ENCODE results near the gene COA5. TPM values are rescaled to one million over a fixed set of nuclear protein-coding genes. Genes with fewer than 3 reads are reported as not detected.

The COA5 gene
- total RNA-seq, 1 experiment from 2014 or later: 18.6 TPM

DNA sequence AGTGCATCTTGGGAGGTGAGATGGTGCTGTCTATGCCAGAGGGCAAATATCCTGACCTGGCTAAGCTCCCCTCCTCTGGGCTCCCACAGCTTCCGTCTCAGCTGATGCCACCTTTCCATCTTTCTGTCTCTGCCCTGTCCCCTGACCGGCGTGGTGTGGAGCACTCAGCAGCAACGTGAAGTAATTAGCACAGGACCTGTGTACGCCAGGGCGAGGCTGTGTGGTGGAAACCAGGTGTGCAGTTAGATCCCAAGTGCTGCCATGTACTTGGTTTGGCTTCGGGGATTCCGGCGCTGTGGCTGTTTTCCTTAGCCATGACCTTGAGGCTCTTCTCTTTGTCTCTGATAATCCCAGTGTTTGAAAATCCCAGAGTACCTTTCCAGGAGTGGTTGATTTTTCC, 36.5 kb downstream of the COA5 start:
- Histone ChIP-seq H3K4me1 (ENCODE audit: control insufficient read depth in 1 of 2, insufficient read depth in 2 of 2, low read length in 2 of 2) (no peaks in the 10 kb centered on the region), H3K9me3 (ENCODE audit: control insufficient read depth in 1 of 2, insufficient read depth in 1 of 2, low read depth in 1 of 2, low read length in 2 of 2) (no peaks in the 10 kb centered on the region), H3K27ac (ENCODE audit: low read depth, low read length) (no peak overlapping the region), H3K9me2 (ENCODE audit: insufficient read depth) (no peaks in the 10 kb centered on the region), H3K27me3 (ENCODE audit: insufficient read depth, low read length) (no peaks in the 10 kb centered on the region), H2AFZ (ENCODE audit: low read depth, low read length, poor library complexity, severe bottlenecking) (no peak overlapping the region), H4K20me1 (ENCODE audit: insufficient read depth) (no peaks in the 10 kb centered on the region), H3K79me2 (ENCODE audit: insufficient read depth, low read length) (no peaks in the 10 kb centered on the region), H3K9ac (ENCODE audit: low read length) (no peak overlapping the region), H3K36me3 (ENCODE audit: control insufficient read depth in 1 of 2, insufficient read depth in 2 of 2, low read length in 2 of 2) (peaks cover 0 to 10% of the 10 kb centered on the region in 2 experiments; a peak in 1 of 4 replicates), H3K4me3 (replicated peaks in 1 of 2; ENCODE audit: low read depth in 1 of 2, low read length in 2 of 2) (no peak overlapping the region), H3K4me2 (ENCODE audit: low read length) (no peak overlapping the region)
- TF ChIP-seq CBX3 (IDR thresholded peaks at IDR 0.05; ENCODE audit: low read depth) (no peak), POLR2A (IDR thresholded peaks at IDR 0.05; ENCODE audit: borderline replicate concordance, extremely low read depth, insufficient read depth, insufficient read length) (no peak), ZFX (IDR thresholded peaks at IDR 0.05) (no peak), FOSL1 (IDR thresholded peaks at IDR 0.05; ENCODE audit: low read depth) (no peak), EZH2 (IDR thresholded peaks at IDR 0.05) (no peak), RAD21 (IDR thresholded peaks at IDR 0.05; ENCODE audit: low read depth) (no peak), YY1 (IDR thresholded peaks at IDR 0.05; ENCODE audit: extremely low read depth, insufficient replicate concordance, low read depth, low read length) (no peak)
- TF ChIP-seq, protein P1, sequence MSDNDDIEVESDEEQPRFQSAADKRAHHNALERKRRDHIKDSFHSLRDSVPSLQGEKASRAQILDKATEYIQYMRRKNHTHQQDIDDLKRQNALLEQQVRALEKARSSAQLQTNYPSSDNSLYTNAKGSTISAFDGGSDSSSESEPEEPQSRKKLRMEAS (IDR thresholded peaks at IDR 0.05): no peak
- TF ChIP-seq, protein P2, sequence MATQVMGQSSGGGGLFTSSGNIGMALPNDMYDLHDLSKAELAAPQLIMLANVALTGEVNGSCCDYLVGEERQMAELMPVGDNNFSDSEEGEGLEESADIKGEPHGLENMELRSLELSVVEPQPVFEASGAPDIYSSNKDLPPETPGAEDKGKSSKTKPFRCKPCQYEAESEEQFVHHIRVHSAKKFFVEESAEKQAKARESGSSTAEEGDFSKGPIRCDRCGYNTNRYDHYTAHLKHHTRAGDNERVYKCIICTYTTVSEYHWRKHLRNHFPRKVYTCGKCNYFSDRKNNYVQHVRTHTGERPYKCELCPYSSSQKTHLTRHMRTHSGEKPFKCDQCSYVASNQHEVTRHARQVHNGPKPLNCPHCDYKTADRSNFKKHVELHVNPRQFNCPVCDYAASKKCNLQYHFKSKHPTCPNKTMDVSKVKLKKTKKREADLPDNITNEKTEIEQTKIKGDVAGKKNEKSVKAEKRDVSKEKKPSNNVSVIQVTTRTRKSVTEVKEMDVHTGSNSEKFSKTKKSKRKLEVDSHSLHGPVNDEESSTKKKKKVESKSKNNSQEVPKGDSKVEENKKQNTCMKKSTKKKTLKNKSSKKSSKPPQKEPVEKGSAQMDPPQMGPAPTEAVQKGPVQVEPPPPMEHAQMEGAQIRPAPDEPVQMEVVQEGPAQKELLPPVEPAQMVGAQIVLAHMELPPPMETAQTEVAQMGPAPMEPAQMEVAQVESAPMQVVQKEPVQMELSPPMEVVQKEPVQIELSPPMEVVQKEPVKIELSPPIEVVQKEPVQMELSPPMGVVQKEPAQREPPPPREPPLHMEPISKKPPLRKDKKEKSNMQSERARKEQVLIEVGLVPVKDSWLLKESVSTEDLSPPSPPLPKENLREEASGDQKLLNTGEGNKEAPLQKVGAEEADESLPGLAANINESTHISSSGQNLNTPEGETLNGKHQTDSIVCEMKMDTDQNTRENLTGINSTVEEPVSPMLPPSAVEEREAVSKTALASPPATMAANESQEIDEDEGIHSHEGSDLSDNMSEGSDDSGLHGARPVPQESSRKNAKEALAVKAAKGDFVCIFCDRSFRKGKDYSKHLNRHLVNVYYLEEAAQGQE (IDR thresholded peaks at IDR 0.05; ENCODE audit: low read depth): no peak
- ChIA-PET CTCF (no interaction called here), POLR2A (no interaction called here), RAD21 (ENCODE audit: low non-redundant PET in 1 of 2, low total read pairs in 2 of 2, uncharacterized antibody in 2 of 2, unreplicated experiment in 2 of 2) (no interaction called here)
- BruUV-seq (replicated peaks): no TSS peak
- DNase-seq (ENCODE audit: low read depth, low spot score) (no peak), ATAC-seq (no peak)
- intact Hi-C loops (cut with micrococcal nuclease): no loop called here

Data from HCT116 (cell line).